HT-29 (cell line): ENCODE results near the gene CYBA. TPM values are rescaled to one million over a fixed set of nuclear protein-coding genes. Genes with fewer than 3 reads are reported as not detected.
"Not testable (repeated sequence)": the region's sequence is repeated elsewhere in the genome, so short reads cannot be mapped to it uniquely, and the experiment has no call there.

Source experiments
- DNase-seq: peaks from one replicate; pipeline ENCODE4 v3.0.0-alpha.2; 2015; ENCODE audit warnings: low spot score
- total RNA-seq: library from RNA; depleted of rRNA; stranded (reverse); fragments of >200 nt; shearing (Covaris generic); gene quantifications from 2 replicates; pipeline ENCODE4 v1.2.3, GENCODE V29; 2014

Gene CYBA
- total RNA-seq, 1 experiment from 2014 or later: 1,604 TPM

DNA sequence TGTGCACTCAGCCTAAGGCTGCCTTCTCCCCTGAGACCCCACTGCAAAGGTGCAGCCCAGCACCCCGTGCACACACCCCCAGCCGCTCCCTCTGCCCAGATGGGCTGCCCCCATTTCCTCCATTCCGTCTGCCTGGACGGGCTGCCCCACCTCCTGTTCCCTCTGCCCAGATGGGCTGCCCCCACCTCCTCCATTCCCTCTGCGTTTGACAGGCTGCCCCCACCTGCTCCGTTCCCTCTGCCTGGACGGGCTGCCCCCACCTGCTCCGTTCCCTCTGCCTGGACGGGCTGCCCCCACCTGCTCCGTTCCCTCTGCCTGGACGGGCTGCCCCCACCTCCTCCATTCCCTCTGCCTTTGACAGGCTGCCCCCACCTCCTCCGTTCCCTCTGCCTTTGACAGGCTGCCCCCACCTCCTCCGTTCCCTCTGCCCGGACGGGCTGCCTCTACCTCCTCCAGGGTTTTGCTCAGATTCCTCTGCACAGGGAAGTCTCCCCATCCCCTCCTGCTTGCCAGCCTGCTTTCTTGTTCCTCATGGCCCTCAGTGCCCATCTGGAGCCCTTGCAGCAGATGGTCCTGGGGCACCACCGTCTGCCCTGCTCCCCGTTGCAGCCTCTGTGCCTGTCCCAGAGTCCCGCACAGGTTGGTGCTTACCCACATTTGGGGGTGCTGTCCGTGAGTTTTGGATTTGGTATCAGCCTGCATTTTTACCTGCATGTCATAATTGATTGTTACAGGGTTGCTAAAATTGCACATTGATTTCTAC is 35.9 kb downstream of the CYBA start:
- DNase-seq: no peak

DNA sequence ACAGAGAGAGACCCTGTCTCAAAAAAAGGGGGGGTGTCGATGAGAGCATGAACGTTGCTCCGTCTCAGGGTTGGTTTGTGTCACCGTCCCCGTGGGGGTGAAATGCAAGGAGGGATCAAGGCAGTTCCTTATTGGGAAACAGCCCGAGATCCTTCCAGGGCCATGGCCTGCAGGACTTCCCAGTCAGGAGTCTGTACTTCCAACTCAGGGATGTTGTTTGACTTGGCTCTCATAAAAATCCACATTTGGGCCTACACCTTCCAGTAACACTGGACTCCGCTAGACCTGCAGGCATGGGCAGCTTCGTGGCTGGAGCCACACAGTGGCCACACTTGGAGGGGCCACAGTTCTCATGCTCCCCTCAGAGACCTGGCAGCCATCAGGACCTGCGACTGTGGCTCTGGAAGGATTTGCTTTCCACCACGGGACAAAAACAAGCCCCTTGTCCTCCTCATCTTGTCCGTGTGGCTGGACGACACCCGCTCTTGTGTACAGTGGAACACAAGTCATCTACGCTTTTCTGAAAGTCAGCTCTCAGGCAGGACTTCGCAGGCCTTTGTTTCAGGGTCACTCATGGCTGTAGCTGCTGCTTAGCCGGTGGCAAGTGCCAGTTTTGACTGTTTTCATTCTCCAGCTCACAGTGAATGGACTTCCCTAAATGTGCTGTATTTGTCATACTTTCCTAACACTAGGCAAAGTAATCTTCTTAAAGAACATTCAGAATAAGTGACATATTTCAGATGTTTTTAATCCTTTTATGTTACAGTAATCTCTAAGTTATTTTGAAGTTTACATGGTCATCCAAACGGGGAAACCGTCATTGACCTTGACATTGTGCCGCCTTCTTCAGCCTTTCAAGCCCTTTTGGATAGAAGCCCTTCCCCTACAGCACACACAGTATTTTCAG is 36.7 kb downstream of the CYBA start:
- DNase-seq: no peak

- no peak for DNase-seq
Measured at GRCh38 chr16:88613293-88613692, 37.6 kb downstream of the CYBA start.

DNA sequence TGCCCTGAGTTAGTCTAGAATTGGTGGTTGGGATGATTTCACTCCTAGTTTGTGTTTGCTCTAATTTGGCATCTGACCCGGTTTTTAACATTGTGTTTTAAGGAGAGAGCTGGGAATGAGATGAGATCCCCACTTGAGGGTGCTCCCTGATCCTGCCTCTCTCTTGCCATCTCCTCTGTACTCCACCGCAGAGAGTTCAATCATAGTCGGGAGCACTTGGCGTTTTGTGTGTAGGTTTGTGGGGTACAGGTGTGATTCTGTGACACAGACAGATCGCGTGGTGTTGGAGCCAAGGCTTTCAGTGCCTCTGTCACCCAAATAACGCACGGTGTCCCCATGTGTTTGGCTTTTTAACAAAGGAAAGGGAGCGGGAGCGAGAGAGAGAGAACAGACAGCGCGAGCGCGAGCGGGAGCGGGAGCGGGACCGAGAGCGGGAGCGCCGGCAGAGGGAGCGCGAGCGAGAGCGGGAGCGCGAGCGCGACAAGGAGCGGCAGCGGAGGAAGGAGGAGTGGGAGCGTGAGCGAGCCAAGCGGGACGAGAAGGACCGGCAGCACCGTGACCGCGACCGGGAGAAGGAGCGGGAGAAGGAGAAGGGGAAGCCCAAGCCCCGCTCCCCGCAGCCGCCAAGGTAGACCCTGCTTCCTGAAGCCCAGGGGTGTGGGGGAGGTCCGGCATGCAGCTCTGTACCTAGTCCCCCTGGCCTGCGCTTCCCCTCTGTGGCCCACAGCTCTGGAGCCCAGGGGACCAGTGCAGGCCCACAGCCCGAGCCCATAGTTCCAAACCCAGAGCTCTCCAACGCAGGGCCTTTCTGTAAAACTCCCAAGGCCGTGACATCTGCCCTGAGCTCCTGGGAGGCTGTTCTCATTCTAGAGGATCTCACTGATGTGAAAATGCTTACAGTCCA is 39.7 kb downstream of the CYBA start:
- DNase-seq: no peak

DNA sequence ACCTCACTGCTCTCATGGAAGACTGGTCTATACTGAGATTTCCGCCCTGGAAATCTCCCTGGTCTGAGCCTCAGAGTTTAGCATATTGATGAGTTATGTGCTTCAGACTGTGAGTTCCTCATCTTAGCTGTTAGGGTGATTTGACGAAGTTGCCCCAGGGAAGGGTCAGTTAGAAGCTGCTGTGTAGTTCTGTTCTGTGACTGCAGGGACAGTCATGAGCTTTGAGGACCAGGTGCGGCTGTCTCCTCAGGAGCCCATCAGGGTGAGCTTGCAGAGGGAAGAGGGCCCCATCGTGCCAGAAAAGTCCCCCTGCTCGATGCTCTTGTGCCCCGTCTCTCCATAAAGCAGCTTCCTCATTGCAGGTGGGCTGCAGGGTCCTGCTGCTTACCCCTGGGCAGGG is 40.8 kb downstream of the CYBA start:
- DNase-seq: no peak

DNA sequence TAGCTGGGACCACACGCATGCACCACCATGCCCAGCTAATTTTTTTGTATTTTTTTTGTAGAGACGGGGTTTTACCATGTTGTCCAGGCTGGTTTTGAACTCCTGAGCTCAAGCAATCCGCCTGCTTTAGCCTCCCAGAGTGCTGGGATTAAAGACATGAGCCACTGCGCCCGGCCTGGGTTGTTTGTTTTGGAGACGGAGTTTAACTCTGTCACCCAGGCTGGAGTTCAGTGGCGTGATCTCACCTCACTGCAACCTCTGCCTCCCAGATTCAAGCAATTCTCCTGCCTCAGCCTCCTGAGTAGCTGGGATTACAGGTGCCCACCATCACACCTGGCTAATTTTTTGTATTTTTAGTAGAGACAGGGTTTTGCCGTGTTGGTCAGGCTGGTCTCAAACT is 41.4 kb downstream of the CYBA start:
- DNase-seq: not testable (repeated sequence)

- no peak for DNase-seq
Measured at GRCh38 chr16:88608076-88608475, 42.8 kb downstream of the CYBA start.

- no peak for DNase-seq
Measured at GRCh38 chr16:88606148-88606757, 44.6 kb downstream of the CYBA start.

DNA sequence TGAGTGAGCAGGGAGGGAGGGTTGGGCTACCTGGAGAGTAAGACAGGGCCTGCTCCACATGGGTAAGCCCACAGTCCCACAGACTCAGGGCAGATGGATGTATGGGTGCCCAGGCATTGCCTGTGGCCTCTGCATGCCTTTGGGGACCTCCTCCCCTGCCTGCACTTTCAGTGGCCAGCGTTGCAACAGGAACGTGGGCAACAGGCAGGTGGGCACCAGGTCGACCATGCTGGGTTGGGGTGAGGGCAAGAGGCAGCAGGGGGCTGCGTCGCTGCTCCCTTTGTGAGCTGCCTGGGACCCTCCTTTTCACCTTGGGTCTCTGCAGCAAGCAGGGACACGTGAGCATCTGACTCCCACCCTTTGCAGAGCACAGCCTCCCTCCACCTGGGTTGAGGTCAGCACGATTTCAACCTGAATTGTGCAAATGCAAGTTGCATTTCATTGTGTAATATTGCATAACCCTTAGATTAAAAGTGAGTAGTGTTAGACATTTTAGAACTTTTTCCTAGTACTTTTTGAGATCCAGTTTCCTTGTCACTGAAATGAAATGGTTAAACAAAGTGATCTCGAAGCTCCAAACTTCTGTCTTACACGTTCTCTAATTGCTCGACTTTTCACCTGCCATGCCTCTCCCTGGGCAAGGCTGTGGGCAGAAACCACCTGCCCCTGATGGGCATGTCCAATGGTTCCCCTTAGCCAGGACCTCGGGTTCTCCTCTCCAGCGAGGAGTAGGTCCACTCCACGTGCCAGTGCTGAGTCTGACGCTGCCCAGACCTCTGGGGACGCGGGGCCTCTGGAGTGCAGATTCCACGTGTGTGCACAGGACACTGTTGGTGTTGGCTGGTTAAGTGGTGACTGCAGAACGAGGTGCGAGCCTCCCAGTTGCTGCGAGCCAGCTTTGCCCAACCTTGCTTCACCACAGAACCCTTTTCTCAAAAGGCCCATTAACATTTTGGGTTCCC is 45.4 kb downstream of the CYBA start:
- DNase-seq: no peak

GRCh38 chr16:88602091-88602490 is 48.8 kb downstream of the CYBA start:
- no peak for DNase-seq

DNA sequence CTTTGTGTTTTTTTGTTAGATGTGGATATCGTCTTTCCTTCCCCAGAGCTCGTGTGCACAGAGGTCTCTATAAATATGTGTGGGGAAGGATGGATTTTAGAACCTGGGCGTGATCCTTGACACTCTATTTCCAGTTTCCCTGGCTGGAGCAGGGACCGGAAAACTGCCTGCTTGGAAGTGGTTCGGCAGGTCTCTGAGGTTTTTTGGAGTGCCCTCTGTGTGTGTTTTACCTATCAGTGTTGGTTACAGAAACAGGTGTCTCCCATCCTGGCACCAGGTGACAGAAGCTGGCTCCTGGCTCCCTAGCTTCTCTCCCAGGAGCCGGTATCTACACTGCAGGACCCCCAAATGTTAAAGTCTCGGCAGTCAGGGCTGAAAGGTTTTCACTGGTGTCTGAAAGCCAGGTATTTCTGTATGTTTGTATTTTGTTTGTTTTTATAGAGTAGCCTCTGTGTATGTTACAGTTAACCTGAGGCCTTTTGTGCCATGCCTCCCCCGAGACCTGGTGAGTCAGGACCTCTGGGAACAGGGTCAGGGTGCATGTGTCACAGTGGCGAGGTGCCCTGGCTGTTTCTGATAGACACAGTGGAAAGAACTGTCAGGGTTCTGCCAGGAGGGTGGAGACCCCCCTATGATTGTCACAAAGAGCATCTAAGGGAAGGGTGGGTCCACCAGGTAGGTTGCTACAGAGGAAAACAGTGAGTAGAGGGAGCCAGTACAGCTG is 49.4 kb downstream of the CYBA start:
- DNase-seq: no peak

GRCh38 chr16:88600539-88600896 is 50.3 kb downstream of the CYBA start:
- no peak for DNase-seq

DNA sequence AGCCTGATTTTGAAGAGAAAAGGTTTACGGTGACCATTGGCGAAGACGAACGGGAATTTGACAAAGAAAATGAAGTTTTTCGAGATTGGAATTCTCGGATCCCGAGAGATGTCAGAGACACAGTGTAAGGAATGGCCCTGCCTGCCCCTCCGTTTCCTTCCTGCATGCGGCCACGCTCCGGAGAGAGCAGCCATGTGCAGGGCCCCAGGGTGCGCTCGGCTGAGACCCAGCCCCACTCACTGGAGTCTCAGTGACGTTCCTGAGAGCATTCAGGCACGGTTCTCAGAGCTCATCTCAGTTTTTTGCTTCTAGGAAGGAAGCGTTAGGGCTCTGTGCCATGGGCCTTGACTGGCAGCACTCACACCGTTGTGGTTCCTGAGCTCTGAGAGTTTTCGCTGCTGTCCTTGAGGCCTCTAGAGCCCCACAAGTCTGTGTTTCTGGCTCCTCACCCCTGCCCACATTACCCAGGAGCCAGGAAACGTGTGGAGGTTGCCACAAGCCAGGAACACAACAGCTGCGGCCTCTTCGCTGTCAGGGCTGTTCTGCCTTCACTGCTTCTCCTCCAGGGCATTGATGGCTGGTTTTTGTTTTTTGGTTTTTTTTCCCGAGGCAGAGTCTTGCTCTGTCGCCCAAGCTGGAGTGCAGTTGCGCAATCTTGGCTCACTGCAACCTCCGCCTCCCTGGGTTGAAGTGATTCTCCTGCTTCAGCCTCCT is 50.9 kb downstream of the CYBA start:
- DNase-seq: no peak

DNA sequence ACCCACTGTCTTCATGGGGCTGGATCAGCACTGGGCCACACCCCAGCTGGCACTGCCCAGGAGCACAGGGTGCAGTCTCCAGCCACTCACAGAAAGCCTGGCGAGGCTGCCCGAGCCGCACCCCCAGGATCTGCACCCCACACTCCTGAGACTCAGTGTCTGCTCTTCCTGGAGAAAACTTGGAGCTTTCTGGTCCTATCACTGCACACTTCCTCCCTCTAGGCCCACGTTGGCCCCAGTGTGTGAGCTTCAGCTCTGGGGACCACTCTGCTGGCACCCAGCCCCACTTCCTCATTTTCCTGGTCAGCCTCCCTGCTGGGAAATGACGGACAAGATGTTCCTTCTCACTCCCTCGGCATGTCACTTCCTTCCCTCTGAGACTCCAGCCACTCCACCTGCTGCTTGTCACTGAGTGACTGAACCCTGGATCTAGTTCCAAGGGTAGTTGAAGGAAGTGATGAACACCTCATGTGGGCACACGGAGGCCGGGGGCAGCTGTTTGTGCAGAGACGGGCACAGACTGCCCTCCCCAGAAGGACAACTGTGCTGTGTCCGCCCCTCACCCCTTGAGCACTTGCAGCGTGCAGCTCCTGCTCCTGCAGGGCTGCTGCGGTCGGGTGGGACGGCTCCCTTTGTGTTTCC is 51.6 kb downstream of the CYBA start:
- no peak for DNase-seq

GRCh38 chr16:88597856-88598491 is 52.9 kb downstream of the CYBA start:
- no peak for DNase-seq

DNA sequence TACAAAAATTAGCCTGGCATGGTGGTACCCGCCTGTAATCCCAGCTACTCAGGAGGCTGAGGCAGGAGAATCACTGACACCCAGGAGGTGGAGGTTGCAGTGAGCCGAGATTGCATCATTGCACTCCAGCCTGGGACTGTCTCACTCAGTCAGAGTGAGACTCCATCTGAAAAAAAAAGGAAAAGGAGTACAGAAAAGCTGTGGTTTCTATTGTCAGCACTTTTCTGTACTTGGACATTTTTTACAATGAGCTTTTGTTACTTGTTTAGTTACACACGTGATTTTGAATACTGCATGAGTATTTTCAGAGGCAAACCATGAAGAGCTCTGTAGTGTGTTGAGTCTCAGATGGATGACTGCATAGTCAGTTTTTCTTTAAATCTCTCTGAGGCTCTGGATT is 54.4 kb downstream of the CYBA start:
- DNase-seq: no peak

DNA sequence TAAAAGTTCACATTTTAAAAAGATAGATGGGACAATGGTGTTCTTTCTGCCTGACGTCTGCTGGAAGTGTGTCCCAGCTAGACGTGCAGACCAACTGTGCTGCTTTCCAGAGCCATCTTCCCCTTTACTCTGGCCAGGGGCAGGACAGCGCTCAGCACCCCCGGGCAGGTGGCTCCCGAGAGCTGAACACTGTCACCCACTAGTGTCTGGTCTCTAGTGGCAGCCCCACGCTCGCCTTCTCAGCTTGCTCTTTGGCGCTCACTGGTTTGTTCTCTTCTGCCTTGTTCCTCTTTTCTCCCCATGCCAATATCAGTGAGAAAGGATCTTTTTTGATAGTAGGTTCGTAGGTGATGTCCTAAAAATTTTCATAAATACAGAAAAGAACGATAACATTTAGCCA is 54.9 kb downstream of the CYBA start:
- DNase-seq: no peak

DNA sequence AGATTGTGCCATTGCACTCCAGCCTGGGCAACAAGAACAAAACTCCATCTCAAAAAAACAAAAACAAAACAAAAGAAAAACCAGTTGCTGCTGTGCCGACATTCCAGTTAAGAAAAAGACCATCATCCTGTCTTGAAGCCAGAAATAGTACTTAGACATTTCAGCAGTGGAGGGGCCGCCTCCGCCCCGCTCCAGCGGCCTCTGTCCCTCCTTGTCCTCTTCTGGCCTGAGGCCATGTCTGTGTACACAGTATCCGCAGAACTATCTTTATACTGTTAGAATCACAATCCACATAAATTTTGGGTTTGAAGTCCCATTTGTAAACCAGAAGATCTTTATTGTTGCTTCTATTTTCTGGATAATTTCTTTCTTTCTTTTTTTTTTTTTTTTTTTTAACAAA is 55.8 kb downstream of the CYBA start:
- no peak for DNase-seq
